Neural progenitor cell (in vitro differentiated cells): Measurements from ENCODE around the gene CD244.

ENCODE experiments used
- EZH2 ChIP-seq: fragments of 200-600 bp; sonication (generic); IDR thresholded peaks from 2 replicates; pipeline ENCODE4 v1.6.1; 2017; ENCODE audit warnings: antibody characterized with exemption, mild to moderate bottlenecking, moderate library complexity
- EZH2phosphoT487 ChIP-seq: fragments of 200-600 bp; sonication (generic); IDR thresholded peaks from 2 replicates; pipeline ENCODE4 v1.6.1; 2017; ENCODE audit warnings: antibody characterized with exemption
- TF ChIP-seq, protein P1 (sequence below): fragments of 200-600 bp; sonication (generic); IDR thresholded peaks from 2 replicates; pipeline ENCODE4 v1.5.1; 2017; ENCODE audit warnings: antibody characterized with exemption, mild to moderate bottlenecking

DNA sequence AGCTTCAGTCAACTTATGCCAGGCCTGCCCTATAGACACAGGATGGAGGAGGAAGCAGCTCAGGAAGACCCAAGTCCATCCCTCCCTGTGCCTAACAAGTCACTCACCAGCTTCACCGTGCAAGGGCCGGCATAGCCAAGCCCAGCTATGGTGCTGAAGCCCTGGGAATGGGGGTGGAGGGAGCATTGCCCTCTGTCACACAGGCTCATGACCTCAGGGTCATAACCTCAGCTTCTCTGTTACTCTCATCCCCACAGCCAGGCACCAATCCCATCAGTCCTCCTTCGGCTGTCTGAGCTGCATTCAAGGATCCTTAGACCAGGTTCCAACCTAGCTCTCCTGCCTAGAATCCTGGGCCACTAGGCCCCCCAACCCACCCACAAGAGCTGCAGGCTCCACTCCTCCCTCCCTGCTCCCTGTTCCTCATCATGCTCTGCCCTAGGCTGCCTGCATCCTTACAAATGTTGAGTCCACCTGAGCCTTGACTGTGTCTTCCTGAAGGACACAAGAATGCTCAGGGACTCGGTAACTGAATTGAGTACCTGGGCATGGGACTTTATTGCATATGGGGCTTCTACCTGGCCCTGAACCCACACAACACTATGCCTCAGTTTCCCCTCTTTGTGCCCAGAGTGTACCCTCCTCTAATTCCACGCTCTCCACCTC, 1.7 kb downstream of the CD244 start:
- TF ChIP-seq, protein P1, sequence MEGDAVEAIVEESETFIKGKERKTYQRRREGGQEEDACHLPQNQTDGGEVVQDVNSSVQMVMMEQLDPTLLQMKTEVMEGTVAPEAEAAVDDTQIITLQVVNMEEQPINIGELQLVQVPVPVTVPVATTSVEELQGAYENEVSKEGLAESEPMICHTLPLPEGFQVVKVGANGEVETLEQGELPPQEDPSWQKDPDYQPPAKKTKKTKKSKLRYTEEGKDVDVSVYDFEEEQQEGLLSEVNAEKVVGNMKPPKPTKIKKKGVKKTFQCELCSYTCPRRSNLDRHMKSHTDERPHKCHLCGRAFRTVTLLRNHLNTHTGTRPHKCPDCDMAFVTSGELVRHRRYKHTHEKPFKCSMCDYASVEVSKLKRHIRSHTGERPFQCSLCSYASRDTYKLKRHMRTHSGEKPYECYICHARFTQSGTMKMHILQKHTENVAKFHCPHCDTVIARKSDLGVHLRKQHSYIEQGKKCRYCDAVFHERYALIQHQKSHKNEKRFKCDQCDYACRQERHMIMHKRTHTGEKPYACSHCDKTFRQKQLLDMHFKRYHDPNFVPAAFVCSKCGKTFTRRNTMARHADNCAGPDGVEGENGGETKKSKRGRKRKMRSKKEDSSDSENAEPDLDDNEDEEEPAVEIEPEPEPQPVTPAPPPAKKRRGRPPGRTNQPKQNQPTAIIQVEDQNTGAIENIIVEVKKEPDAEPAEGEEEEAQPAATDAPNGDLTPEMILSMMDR: no peak
- TF ChIP-seq EZH2 (no peak), EZH2phosphoT487 (no peak)
